Spinal cord (tissue), 10 donors: ENCODE results near the gene GYG2. TPM values are rescaled to one million over a fixed set of nuclear protein-coding genes. Genes with fewer than 3 reads are reported as not detected.

Experiments
- DNase-seq, 6 donors: peaks; one replicate each; pipeline versions ENCODE4 v3.0.0 to v3.0.0-alpha.2; 2013 to 2015; ENCODE audit warnings: low spot score in 6 of 6, low read depth in 4 of 6
- H3K27ac ChIP-seq: one replicate; pipeline ENCODE4 v1.5.1; 2013; ENCODE audit warnings: low read depth, low read length, control low read depth
- H3K27me3 ChIP-seq: one replicate; pipeline ENCODE4 v1.6.1; 2013; ENCODE audit warnings: low read length; ENCODE audit not compliant: control insufficient read depth, insufficient read depth
- H3K36me3 ChIP-seq: one replicate; pipeline ENCODE4 v1.6.1; 2013; ENCODE audit warnings: low read length; ENCODE audit not compliant: control insufficient read depth, insufficient read depth
- H3K4me1 ChIP-seq: one replicate; pipeline ENCODE4 v1.6.1; 2013; ENCODE audit warnings: low read length; ENCODE audit not compliant: control insufficient read depth, insufficient read depth
- H3K4me3 ChIP-seq: one replicate; pipeline ENCODE4 v1.5.1; 2013; ENCODE audit warnings: low read depth, low read length, control low read depth
- H3K9me3 ChIP-seq: one replicate; pipeline ENCODE4 v1.6.1; 2013; ENCODE audit warnings: low read length; ENCODE audit not compliant: control insufficient read depth, insufficient read depth
- WGBS: methylation state at CpG from one replicate; pipeline ENCODE4 v1.1.5; 2013; ENCODE audit warnings: missing lambda C conversion rate; ENCODE audit not compliant: insufficient coverage; 5-methylcytosine and 5-hydroxymethylcytosine counted together
- polyA plus RNA-seq, 2 donors: library from polyadenylated mRNA; unstranded; fragments of 120-200 nt; gene quantifications; one replicate each; pipeline ENCODE4 v1.2.1, GENCODE V29; 2013; ENCODE audit not compliant: insufficient read length in 2 of 2
- total RNA-seq, 2 donors: library from RNA; depleted of rRNA in 1 of 2; stranded (reverse); fragments of 120-200 nt in 1 of 2; fragments of >200 nt in 1 of 2; gene quantifications; one replicate each; pipeline versions ENCODE4 v1.2.3 to v1.2.4, GENCODE V29; 2013 to 2014
- donor health status: healthy.

Gene GYG2
- total and polyA plus RNA-seq, 4 donors = 20.3 to 47.1 (median 34.8) TPM

DNA sequence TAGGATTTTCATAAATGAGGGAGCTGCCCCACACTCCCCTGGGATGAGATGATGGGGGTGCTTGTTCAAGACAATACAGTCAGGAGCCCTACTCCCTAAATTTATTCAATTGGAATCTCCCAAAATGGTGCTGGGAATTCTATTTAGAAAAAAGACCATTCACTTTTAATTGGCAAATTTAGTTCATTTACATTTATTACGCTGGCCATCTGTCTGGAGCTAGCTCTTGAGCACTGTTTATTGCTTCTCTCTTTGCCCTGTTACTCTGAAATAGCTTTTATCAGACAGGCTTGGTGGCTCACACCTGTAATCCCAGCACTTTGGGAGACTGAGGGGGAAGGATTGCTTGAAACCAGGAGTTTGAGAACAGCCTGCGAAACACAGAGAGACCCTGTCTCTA is 102.4 kb downstream of the GYG2 start:
- Histone ChIP-seq H3K9me3 (peaks cover 2% of the 10 kb centered on the region), H3K4me1 (peaks cover 12% of the 10 kb centered on the region), H3K27ac (no peak overlapping the region), H3K4me3 (no peak overlapping the region), H3K36me3 (peaks cover 3% of the 10 kb centered on the region), H3K27me3 (no peaks in the 10 kb centered on the region)
- no peak for DNase-seq
- WGBS = 80% methylated on average over 1 of the region's 2 CpGs

DNA sequence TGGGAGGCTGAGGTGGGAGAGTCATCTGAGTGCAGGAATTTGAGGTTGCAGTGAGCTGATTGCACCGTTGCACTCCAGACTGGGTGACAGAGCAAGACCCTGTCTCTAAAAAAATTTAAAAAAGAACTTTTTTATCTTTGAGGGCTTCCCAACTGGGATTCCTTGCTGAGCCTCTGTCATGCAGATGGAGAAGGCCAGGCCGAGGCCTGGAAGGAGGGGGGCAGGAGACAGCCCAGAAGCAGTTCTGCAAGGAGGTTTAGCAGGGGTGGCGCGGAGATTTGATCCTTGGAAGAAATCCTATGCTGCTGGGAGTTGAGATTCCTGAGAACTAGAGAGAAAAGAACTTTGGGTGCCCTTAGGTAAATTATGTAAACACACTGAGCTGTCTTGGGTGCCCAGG is 102.9 kb downstream of the GYG2 start:
- Histone ChIP-seq H3K27ac (no peak overlapping the region), H3K4me3 (no peak overlapping the region)
- WGBS = 73% methylated on average over 3 of the region's 4 CpGs

More for the DNA sequence above, 102.9 kb downstream of the GYG2 start:
- peaks cover 3% of the 10 kb centered on the region for H3K36me3 ChIP-seq
- no peak for DNase-seq
- H3K27me3 ChIP-seq = no peaks in the 10 kb centered on the region
- H3K9me3 ChIP-seq = peaks cover 2% of the 10 kb centered on the region
- peaks cover 12% of the 10 kb centered on the region for H3K4me1 ChIP-seq

Other genes starting within 250 kb of the GYG2 start
- gene CD99, start 137.6 kb upstream of the GYG2 start, total RNA-seq = 100 to 1,000 TPM in 1 of 2 donors, 10 to 100 TPM in 1; 66.5 to 246 TPM
- gene CD99, start 137.6 kb upstream of the GYG2 start, polyA plus RNA-seq = 100 to 1,000 TPM; 494 to 590 TPM
- under 1 TPM in 1 of 2 donors, not detected in 1; 0.11 TPM for gene XG, start 76.9 kb upstream of the GYG2 start, total RNA-seq
- gene XG, start 76.9 kb upstream of the GYG2 start, polyA plus RNA-seq = under 1 TPM; 0.30 to 0.51 TPM
- gene ARSD, start 100.4 kb downstream of the GYG2 start, total RNA-seq = 10 to 100 TPM; 16.0 to 32.9 TPM
- gene ARSD, start 100.4 kb downstream of the GYG2 start, polyA plus RNA-seq = 10 to 100 TPM; 14.5 to 17.5 TPM
- not detected for gene ARSH, start 177.6 kb downstream of the GYG2 start, total RNA-seq
- gene ARSH, start 177.6 kb downstream of the GYG2 start, polyA plus RNA-seq = not detected
- gene ARSF, start 212.5 kb downstream of the GYG2 start, total RNA-seq = 1 to 10 TPM in 1 of 2 donors, under 1 TPM in 1; 0.77 to 2.1 TPM
- 1 to 10 TPM; 1.3 to 1.6 TPM for gene ARSF, start 212.5 kb downstream of the GYG2 start, polyA plus RNA-seq